Suppressor macrophage treated with lipopolysaccharide for 1 hour (primary cell): ENCODE data around the gene DDX39A.

Experiments used
- DNase-seq, 3 donors: peaks; one replicate each; pipeline ENCODE4 v3.0.0-alpha.2; 2020 to 2022

The DDX39A gene

DNA sequence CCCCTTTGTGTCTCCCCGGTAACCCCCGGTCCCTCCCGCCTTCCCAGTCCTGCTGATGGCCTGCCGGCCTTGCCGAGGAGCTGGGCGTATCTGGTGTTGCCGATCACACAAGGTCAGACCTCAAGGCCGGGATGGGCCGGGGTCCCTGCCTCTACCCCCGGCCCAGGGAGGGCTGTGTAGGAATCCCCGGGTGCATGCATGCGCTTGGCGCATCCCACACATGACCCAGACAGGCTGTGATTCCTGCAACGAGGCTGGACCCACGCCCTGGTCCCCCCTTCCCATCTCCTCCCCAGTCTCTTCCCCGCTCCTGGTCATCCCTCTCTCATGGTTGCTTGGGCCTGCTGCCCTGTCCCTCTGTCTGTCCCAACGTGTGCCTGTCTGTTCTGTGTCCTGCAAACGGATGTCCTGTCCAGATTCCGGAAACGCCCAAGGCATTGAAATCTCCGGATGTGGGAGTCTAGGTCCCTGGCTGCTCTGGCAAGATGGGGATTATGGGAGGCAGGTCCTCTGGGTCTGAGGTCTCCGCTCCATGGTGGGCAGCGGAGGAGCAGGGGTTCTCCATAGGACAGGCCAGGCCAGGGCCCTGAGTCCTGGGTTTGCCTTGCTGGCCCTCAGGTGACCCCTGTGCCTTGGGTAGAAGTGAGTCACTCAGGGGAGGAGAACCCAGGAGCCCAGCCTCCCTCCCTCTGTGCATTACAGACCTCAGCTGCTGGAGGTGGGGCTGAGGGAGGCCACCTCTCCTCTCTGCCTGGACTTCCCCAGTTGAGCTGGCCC lies 15.6 kb upstream of the DDX39A start:
- peak; percentile 69 to 81 (median 75) for DNase-seq

GRCh38 chr19:14433554-14434501 lies 14.7 kb upstream of the DDX39A start:
- DNase-seq, result peak in 1 of 3 donors; percentile 17

GRCh38 chr19:14432791-14433553 lies 13.8 kb upstream of the DDX39A start, which contains the start of gene PKN1:
TSS of gene PKN1 (plus strand) at chr19:14433306. CDS start at chr19:14433522, 216 bp downstream.
- peak; percentile 45 to 84 (median 67) for DNase-seq

GRCh38 chr19:14430712-14431111 lies 11.6 kb upstream of the DDX39A start:
- DNase-seq, result no peak

DNA sequence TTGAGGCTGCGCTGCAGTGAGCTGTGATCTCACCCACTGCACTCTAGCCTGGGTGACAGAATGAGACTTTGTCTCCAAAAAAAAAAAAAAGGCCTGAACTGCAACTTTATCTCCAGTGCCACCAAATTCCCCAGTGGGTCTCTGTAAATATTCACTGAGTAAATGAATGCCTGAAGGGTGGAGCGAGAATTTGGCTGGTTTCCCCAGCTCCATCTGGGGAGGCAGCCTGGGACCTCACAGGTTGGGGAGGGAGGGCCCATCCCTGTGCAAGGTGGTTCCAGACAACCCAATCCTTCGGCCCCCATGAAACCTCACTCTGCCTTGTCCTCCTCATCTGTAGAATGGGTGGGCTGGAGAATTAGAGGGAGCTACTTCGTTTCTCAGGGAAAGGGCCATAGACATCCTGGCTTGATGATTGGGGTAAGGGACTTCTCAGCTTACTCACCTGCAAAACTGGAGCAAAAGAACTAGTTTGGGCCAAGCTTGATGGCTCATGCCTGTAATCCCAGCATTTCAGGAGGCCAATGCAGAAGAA lies 9.8 kb upstream of the DDX39A start:
- DNase-seq, result peak in 1 of 3 donors; percentile 9

- DNase-seq, result no peak
Observed at GRCh38 chr19:14427461-14427860, 8.3 kb upstream of the DDX39A start.

DNA sequence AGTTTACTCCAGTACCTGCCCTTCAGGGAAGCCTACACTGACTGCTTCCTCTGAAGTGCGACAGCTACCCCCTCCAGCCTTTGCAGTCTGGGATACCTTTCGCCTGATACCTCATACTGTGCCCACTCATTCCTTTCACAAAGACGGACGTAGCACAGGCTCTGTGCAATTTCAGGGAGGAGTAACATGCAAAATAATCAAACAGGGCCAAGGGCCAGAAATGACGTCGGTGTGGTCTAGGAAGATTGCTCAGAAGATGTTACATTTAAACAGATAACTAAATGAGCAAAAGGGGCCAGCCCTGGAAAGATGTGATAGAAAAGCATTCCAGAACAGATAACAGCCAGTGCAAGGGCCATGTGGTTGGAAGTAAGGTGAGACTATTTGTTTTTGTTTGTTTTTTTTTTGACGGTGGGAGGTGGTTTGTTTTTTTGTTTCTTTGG lies 6.6 kb upstream of the DDX39A start:
- no peak for DNase-seq

DNA sequence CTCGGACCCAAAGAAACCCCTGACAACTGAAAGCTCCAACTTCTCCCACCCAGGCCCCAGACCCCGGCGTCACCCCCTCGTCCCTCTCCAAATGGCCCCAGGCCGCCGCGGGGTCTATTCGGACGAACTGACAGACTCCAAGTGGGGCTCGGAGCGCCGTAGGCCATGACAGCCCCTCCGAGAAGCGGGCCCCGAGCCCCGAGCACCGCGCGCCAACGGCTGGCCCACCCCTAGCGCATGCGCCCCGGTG lies 360 bp downstream of the DDX39A start:
- peak; percentile 83 to 93 (median 87) for DNase-seq

DNA sequence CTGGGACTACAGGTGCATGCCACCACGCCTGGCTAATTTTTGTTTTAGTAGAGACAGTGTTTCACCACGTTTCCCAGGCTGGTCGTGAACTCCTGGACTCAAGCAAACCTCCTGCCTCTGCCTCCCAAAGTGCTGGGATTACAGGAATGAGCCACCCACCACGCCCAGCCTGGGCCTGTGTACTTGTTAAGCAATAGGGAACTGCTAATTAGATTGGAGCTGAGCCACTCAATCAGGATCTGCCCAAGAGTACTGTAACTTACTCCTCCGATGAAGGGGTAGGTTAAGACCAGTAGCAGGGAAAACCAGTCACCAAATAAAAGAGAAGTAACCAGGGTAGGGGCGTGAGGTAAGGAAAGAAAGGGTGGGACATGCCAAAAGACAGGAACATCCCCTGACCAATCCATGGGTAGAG lies 2.3 kb downstream of the DDX39A start:
- peak; percentile 45 to 69 (median 55) for DNase-seq

DNA sequence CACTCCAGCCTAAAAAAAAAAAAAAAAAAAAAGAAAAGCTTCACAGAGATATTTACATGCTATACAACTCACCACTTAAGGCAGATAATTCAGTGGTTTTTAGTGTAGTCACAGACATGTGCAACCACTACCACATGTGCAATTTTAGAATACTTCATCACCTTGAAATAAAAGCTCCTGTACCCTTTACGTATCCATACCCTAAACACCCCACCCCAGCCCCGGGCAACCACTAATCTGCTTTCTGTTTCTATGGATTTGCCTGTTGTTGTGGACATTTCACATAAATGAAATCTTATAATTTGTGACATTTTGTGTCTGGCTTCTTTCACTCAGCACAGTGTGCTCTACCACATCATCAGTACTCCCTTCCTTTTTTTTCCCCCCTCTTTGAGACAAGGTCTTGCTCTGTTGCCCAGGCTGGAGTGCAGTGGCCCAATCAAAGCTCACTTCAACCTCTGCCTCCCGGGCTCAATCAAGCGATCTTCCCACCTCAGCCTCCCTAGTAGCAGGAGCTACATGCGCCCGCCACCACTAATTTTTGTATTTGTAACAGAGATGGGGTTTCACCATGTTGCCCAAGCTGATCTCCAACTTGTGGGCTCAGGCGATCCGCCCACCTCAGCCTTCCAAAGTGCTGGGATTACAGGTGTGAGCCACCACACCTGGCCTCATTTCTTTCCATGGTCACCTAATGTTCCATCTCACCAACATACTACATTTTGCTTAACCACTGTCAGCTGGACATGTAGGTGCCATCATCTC lies 4.0 kb downstream of the DDX39A start:
- DNase-seq, result no peak

GRCh38 chr19:14413693-14414181 lies 5.4 kb downstream of the DDX39A start:
- DNase-seq, result no peak

- DNase-seq, result no peak
Observed at GRCh38 chr19:14412996-14413692, 6.0 kb downstream of the DDX39A start.

GRCh38 chr19:14412324-14412995 lies 6.7 kb downstream of the DDX39A start:
- no peak for DNase-seq

GRCh38 chr19:14411938-14412245 lies 7.2 kb downstream of the DDX39A start:
- DNase-seq, result no peak

- no peak for DNase-seq
Observed at GRCh38 chr19:14411161-14411937, 7.8 kb downstream of the DDX39A start.

DNA sequence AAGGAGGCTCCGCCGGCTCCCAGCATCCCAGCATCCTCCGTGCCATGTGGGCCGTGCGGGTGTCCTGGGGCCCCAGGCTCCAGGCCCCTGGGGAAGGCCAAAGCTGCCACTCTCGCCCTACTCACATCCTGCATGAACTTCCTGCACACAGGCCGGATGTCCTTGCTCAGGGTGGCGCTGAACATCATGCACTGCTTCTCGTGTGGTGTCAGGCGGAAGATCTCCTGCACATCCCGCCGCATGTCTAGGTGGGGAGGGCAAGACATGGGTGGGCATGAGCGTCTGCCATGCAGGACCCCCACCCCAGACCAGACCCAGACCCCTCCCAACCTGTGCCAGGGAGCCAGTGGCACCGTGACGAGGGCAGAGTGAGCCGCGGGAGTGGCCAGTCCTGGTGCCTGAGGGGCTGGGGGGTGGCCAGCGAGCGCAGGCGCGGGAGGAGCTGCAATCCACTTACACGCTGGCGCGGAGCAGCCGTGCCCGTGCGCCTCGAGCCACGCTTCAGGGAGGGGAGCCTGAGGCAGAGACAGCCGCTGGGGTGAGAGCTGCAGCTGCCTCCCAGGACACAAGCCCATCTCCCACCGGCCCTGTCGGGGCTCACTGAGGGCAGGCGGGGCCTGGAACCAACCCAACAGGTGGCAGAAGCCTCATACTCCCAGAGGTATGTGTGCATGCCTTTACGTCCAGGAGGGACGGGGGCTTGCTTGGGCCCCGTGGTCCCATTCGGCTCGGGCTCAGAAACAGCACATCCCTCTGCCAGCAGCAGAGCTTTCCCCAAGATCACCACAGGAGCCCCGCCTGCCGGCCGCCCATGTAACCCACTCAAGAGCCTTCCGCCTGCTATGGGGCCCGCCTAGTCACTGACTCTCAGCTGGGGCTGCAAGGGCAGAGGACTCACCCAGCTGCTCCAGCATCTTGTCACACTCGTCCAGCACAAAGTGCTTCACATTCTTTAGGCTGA lies 8.8 kb downstream of the DDX39A start:
- DNase-seq, result no peak

DNA sequence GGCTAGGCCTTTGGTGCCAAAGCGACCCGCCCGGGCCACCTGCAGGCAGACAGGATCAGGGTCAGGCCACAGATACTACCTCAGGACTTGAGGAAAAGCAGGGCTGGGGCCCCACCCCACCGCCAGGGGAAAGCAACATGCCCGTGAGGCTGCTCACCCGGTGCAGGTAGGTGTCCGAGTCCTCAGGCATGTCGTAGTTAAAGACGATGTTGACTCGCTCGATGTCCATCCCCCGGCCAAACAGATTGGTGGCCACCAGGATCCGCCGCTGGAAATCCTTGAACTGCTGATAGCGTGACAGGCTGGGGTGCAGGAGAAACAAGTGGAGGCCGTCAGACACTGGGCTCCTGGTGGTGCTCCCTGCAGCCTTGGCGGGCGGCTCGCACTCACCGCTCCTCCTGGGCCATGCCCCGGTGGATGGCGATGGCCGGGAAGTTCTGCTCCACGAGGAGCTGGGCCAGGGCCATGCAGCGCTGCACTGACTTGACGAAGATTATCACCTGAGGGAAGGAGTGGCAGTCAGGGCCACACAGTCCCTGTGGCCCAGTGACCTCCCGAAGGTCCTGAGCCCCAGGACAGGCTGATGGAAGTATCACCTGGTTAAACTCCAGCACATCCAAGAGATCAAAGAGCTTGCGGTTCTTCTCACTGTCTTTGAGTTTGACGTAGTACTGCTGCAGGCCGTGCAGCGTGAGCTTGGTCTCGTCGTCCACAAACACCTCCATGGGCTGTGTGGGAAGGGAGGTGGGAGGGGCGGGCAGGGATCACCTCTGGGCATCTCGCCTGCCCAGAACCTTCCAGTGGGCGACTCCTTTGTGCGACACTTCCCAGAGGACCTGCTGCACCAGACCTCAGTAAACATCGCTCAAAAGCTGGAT lies 9.8 kb downstream of the DDX39A start:
- DNase-seq, result no peak
